ENCODE data around the gene RFX4.
"Not testable (repeated sequence)": the region's sequence is repeated elsewhere in the genome, so short reads cannot be mapped to it uniquely, and the experiment has no call there.

RFX4 gene

DNA sequence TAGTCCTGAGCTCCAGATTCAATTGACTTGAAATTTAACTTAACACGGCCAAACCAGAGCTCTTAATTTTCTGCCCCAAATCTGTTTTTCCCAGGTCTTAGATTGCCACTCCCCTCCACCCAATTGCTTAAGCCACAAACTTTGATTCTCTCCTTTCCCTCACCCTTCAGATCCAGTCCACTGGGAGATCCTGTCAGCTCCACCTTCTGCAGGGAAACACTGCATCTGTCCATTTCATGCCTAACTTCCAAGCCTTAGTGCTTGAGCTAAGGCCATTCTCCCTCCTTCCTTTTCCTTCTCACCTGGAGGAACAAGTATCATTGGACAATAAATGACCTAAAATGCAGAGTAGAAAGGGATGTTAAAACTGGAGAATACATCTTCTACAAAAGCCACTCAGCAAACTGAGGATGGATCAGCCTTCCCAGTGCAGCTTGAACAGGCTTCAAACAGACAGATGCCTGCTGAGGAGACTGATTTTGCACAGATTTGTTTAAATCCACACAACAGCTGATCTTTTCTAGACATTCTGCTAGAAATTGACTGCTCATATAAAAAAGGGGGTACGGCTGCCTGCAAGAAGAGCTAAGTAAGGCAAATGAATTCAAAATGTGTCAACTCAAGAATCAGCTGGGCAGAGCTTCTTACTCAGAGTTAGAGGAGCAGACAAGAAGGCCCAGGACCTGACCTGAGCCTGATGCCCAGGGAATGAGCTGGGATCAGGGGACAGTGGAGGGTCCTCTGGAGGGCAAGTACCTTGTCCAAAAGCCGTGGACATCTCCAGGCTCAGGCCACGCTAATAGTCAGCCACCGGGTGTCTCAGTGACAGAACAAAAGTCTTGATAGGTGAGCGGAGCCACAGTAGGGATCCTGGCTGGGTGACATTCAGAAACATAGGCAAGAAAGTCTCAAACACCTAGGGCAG, 110.4 kb downstream of the RFX4 start:
- DNase-seq (ENCODE audit: low read depth) = no peak

- DNase-seq (ENCODE audit: low read depth) = no peak
Observed at GRCh38 chr12:106696071-106696470, 113.3 kb downstream of the RFX4 start.

GRCh38 chr12:106696681-106697417, 114.0 kb downstream of the RFX4 start:
- DNase-seq (ENCODE audit: low read depth) = no peak

DNA sequence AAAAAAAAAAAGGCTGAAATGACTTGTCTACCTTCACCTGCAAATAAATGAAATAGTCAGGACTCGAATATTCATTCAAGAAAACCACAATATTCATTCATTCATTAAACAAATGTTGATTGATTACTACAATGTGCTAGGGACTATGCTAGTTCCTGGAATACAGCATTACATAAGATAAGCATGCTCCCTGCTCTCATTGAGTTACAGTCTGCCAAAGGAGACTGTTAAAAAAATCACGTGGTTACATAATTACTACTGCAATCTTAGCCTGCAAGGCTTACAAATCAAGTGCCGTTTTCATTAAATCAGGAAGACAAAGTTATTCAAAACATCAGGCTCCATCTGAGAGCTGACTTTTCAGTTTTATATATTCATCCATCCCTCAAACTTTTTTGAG, 121.3 kb downstream of the RFX4 start:
- DNase-seq (ENCODE audit: low read depth) = no peak

GRCh38 chr12:106705971-106706370, 123.2 kb downstream of the RFX4 start:
- DNase-seq (ENCODE audit: low read depth) = no peak

GRCh38 chr12:106709068-106709511, 126.3 kb downstream of the RFX4 start:
- no peak for DNase-seq (ENCODE audit: low read depth)

- DNase-seq (ENCODE audit: low read depth) = no peak
Observed at GRCh38 chr12:106710143-106710893, 127.5 kb downstream of the RFX4 start.

- DNase-seq (ENCODE audit: low read depth) = no peak
Observed at GRCh38 chr12:106711316-106711715, 128.5 kb downstream of the RFX4 start.

- DNase-seq (ENCODE audit: low read depth) = no peak
Observed at GRCh38 chr12:106712768-106713167, 130.0 kb downstream of the RFX4 start.

GRCh38 chr12:106714926-106715325, 132.1 kb downstream of the RFX4 start:
- no peak for DNase-seq (ENCODE audit: low read depth)

DNA sequence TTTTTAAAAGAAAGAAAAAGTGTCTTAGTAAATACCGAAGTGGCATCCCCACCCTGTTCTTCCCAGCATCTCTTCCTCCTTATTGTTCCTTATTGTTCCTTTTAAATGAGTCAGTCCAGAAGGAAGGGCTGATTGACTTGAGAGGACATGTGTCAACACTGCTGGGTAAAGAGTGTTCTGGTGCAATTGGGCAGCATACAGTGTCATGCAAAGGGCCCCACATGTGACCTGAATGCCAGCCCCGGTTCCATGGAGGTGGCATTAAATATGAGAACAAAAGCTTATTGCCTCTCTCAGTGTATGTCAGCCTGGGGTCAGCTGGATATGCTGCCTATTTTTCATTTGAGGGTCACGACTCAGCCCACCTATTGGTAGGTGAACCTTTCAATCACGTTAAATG, 132.8 kb downstream of the RFX4 start:
- DNase-seq (ENCODE audit: low read depth) = no peak

- no peak for DNase-seq (ENCODE audit: low read depth)
Observed at GRCh38 chr12:106717673-106718072, 134.9 kb downstream of the RFX4 start.

DNA sequence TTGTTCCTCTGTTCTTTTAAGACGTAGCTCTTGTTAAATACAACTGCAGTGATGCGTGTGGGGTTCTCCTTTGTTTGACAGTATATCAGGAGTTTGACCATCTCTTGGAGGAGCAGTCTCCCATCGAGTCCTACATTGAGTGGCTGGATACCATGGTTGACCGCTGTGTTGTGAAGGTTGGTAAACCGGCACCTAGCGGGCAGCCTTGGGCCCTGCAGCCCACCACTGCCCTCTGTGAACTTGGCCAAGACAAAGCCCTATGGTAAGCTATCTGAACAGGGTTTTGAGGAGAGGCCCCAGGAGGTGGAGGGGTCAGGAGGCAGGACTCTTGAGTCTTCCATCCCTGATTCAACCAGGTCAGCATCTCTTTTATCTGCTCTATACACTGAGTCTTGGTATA, 137.1 kb downstream of the RFX4 start:
- DNase-seq (ENCODE audit: low read depth) = no peak

DNA sequence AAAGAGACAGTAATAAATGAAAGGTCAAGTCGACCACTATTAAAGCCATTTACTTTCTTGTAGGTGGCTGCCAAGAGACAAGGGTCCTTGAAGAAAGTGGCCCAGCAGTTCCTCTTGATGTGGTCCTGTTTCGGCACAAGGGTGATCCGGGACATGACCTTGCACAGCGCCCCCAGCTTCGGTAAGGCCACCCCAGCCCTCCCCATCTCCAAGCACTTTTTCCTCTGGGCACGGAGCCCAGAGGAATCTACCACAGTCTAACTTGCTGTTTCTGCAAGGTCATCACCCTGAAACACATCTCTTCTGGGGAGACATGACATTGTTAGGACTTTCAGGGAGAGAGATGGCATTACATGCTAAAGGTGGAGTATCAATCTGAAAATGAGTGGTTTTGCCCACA, 137.9 kb downstream of the RFX4 start:
- no peak for DNase-seq (ENCODE audit: low read depth)

- DNase-seq (ENCODE audit: low read depth) = no peak
Observed at GRCh38 chr12:106721915-106722314, 139.1 kb downstream of the RFX4 start.

DNA sequence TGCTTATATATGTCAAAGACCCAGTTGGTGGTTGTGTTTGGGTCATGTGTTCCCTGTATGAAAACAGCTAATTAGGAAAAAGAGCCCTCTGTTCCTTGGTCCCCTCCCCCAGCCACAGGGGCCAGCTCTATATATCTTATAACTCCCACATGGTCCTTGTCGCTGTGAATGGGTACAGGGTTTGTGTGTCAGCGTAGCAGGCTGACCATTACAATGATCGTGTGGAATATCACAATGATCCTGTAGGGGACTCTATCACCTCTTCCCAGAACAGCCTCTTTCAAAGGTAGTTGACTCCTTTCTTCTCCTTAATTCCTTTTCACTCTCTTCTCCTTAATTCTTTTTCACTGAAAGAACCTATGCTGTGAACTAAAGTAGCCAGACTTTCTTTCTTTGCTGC, 140.0 kb downstream of the RFX4 start:
- DNase-seq (ENCODE audit: low read depth) = no peak

DNA sequence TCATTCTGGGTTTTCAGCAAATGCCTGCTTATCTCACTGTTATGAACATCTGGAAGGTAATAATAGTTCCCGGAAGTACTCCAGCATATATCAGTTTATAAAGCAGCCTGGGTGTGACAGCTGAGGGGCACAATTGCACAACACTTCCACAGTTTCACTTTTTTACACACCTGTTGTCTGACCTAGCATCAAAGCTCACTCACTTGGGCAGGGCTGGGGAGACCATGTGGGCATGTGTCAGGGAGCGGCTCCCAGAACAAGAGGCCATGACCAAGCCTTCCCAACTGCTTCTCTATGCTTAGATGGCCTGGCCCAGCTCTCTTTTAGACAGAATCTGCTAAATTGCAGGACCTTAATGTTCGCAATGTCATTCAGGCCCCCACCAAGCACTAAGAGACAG, 140.6 kb downstream of the RFX4 start:
- DNase-seq (ENCODE audit: low read depth) = no peak

- no peak for DNase-seq (ENCODE audit: low read depth)
Observed at GRCh38 chr12:106724116-106724515, 141.3 kb downstream of the RFX4 start.

GRCh38 chr12:106724934-106725333, 142.1 kb downstream of the RFX4 start:
- no peak for DNase-seq (ENCODE audit: low read depth)

DNA sequence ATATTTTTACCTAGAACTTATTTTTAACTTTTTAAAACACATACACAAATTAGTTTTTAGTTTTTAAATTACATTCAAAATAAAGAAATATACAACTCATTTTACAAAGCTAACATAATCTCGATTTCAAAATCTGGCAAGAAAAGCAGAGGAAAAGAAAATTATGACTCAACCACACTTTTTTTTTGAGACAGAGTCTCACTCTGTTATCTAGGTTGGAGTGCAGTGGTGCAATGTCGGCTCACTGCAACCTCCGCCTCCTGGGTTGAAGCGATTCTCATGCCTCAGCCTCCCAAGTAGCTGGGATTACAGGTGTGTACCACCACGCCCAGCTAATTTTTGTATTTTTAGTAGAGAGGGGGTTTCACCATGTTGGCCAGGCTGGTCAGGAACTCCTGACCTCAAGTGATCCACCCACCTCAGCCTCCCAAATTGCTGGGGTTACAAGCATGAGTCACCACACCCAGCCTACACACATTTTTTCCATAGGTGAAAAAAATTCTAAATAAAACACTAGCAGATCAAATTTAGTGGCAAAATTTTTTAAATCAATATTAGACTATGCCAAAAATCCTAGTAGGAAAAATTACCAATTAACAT, 143.9 kb downstream of the RFX4 start:
- not testable (repeated sequence) for DNase-seq (ENCODE audit: low read depth)

- DNase-seq (ENCODE audit: low read depth) = no peak
Observed at GRCh38 chr12:106729611-106730010, 146.8 kb downstream of the RFX4 start.

DNA sequence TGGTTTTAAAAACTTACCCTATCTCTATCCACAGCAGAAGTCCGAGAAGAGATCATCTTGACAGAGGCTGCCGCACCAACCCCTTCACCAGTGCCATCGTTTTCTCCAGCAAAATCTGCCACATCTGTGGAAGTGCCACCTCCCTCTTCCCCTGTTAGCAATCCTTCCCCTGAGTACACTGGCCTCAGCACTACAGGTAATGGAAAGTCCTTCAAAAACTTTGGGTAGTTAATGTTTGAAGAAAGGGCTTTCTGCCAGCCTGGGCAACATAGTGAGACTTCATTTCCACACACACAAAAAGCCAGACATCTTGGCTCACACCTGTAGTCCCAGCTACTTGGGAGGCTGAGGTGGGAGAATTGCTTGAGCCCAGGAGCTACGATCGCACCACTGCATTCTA, 150.1 kb downstream of the RFX4 start:
- DNase-seq (ENCODE audit: low read depth) = no peak
